OCI-LY1 (cell line): ENCODE measurements around the gene CCER1.

Experiments used
- H2AFZ ChIP-seq: fragments of 200-600 bp; sonication (generic), shearing (Covaris generic); 2 replicates; pipeline ENCODE4 v1.6.0; 2014; ENCODE audit warnings: antibody characterized with exemption, mild to moderate bottlenecking, low read length
- H3F3A ChIP-seq: fragments of 200-600 bp; sonication (generic), shearing (Covaris generic); 2 replicates; pipeline ENCODE4 v1.6.0; 2014; ENCODE audit warnings: mild to moderate bottlenecking, antibody characterized with exemption, low read length, moderate library complexity; ENCODE audit not compliant: insufficient read depth
- H3K27ac ChIP-seq: fragments of 200-600 bp; sonication (generic); 2 replicates; pipeline ENCODE4 v1.5.1; 2014; ENCODE audit warnings: low read length, mixed run types, mild to moderate bottlenecking, low read depth; ENCODE audit not compliant: poor library complexity, severe bottlenecking
- H3K27me3 ChIP-seq: fragments of 200-600 bp; sonication (generic); 2 replicates; pipeline ENCODE4 v1.6.0; 2014; ENCODE audit warnings: antibody characterized with exemption, mild to moderate bottlenecking, low read length, moderate library complexity; ENCODE audit not compliant: insufficient read depth
- H3K36me3 ChIP-seq: fragments of 200-600 bp; sonication (generic); 2 replicates; pipeline ENCODE4 v1.6.1; 2014; ENCODE audit warnings: mild to moderate bottlenecking, antibody characterized with exemption, low read length, moderate library complexity, mixed read lengths; ENCODE audit not compliant: insufficient read depth
- H3K4me1 ChIP-seq: fragments of 200-600 bp; sonication (generic); 2 replicates; pipeline ENCODE4 v1.5.1; 2014; ENCODE audit warnings: mild to moderate bottlenecking, low read length, moderate library complexity; ENCODE audit not compliant: insufficient read depth, severe bottlenecking
- H3K4me2 ChIP-seq: fragments of 200-600 bp; sonication (generic), shearing (Covaris generic); 2 replicates; pipeline ENCODE4 v1.6.1; 2014; ENCODE audit warnings: low read length
- H3K4me3 ChIP-seq: fragments of 200-600 bp; sonication (generic); 2 replicates; pipeline ENCODE4 v1.5.1; 2014; ENCODE audit warnings: low read length, low read depth, mild to moderate bottlenecking, mixed read lengths; ENCODE audit not compliant: poor library complexity, severe bottlenecking
- H3K79me2 ChIP-seq: fragments of 200-600 bp; shearing (Covaris generic); 2 replicates; pipeline ENCODE4 v1.6.1; 2016; ENCODE audit warnings: mixed run types, low read length, mixed read lengths; ENCODE audit not compliant: insufficient read depth
- H3K9ac ChIP-seq: fragments of 200-600 bp; sonication (generic), shearing (Covaris generic); 2 replicates; pipeline ENCODE4 v1.6.1; 2014; ENCODE audit warnings: mild to moderate bottlenecking, low read length, mixed read lengths
- H3K9me2 ChIP-seq: fragments of 200-600 bp; sonication (generic), shearing (Covaris generic); 2 replicates; pipeline ENCODE4 v1.6.1; 2014; ENCODE audit warnings: low read depth, mild to moderate bottlenecking, low read length, mixed read lengths
- H3K9me3 ChIP-seq: fragments of 200-600 bp; shearing (Covaris generic); 2 replicates; pipeline ENCODE4 v1.6.1; 2014; ENCODE audit warnings: low read length, mixed read lengths
- H4K20me1 ChIP-seq: fragments of 200-600 bp; sonication (generic), shearing (Covaris generic); 2 replicates; pipeline ENCODE4 v1.6.0; 2016; ENCODE audit warnings: mild to moderate bottlenecking, low read length; ENCODE audit not compliant: insufficient read depth
- CTCF ChIP-seq: fragments of 200-600 bp; sonication (generic), shearing (Covaris generic); IDR thresholded peaks from 2 replicates; pipeline ENCODE4 v1.5.1; 2017; ENCODE audit warnings: mild to moderate bottlenecking, antibody characterized with exemption, low read length, moderate library complexity, mixed read lengths
- EZH2 ChIP-seq: fragments of 200-600 bp; sonication (generic), shearing (Covaris generic); IDR thresholded peaks from 2 replicates; pipeline ENCODE4 v1.8.0; 2017; ENCODE audit warnings: borderline replicate concordance, mixed run types, mild to moderate bottlenecking, antibody characterized with exemption, low read length, moderate library complexity, mixed read lengths

The CCER1 gene

GRCh38 chr12:90991952-90992465 is 37.0 kb upstream of the CCER1 start:
- Histone ChIP-seq H3K27ac (no peak overlapping the region), H3K4me1 (no peaks in the 10 kb centered on the region), H3K9me3 (no peaks in the 10 kb centered on the region), H3F3A (no peaks in the 10 kb centered on the region), H3K4me3 (no peak overlapping the region), H4K20me1 (no peaks in the 10 kb centered on the region), H3K4me2 (no peak overlapping the region), H3K27me3 (no peaks in the 10 kb centered on the region), H3K36me3 (no peaks in the 10 kb centered on the region), H3K79me2 (no peaks in the 10 kb centered on the region), H3K9me2 (no peaks in the 10 kb centered on the region), H2AFZ (no peak overlapping the region), H3K9ac (no peak overlapping the region)
- no peak for TF ChIP-seq EZH2
- TF ChIP-seq CTCF = no peak

- Histone ChIP-seq H3K9me3 (no peaks in the 10 kb centered on the region), H3K4me2 (no peak overlapping the region), H3K9me2 (no peaks in the 10 kb centered on the region), H4K20me1 (no peaks in the 10 kb centered on the region), H3K4me3 (no peak overlapping the region), H3K36me3 (no peaks in the 10 kb centered on the region), H3F3A (no peaks in the 10 kb centered on the region), H3K79me2 (no peaks in the 10 kb centered on the region), H3K27me3 (no peaks in the 10 kb centered on the region), H2AFZ (no peak overlapping the region), H3K27ac (no peak overlapping the region), H3K4me1 (no peaks in the 10 kb centered on the region), H3K9ac (no peak overlapping the region)
- TF ChIP-seq CTCF (no peak), EZH2 (no peak)
These were observed 35.6 kb upstream of the CCER1 start for GRCh38 chr12:90990611-90991010.

DNA sequence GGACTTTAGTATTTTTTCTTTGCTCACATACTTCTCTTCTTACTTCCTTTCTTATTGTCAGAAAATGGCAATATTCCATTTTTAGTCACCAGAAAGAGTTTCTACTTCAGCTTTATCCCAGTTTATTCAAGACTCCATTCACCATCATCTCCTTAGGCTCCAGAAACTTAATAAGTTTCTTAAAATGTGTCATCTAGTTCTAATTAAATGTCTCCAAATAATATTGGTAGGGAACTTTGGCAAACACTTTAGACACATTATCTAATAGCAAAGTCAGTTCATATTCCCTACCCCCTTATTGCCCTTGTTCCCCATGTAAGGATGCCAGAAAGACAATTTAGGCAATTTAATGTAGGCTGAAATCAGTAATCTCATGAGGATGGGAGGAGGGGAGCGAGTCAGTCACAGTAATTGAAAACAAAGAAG is 34.7 kb upstream of the CCER1 start:
- Histone ChIP-seq H3K27ac (no peak overlapping the region), H3F3A (no peaks in the 10 kb centered on the region), H3K9ac (no peak overlapping the region), H3K4me2 (no peak overlapping the region), H4K20me1 (no peaks in the 10 kb centered on the region), H3K79me2 (no peaks in the 10 kb centered on the region), H3K4me1 (no peaks in the 10 kb centered on the region), H3K36me3 (no peaks in the 10 kb centered on the region), H3K4me3 (no peak overlapping the region), H2AFZ (no peak overlapping the region), H3K9me2 (no peaks in the 10 kb centered on the region), H3K27me3 (no peaks in the 10 kb centered on the region), H3K9me3 (no peaks in the 10 kb centered on the region)
- no peak for TF ChIP-seq EZH2
- TF ChIP-seq CTCF = no peak
